ENCODE results near the gene FUBP3.

- TF ChIP-seq POLR2A (IDR thresholded peaks at IDR 0.05) (no peak), CTCF (IDR thresholded peaks at IDR 0.05) (no peak)
These were observed 8.5 kb downstream of the FUBP3 start for GRCh38 chr9:130587921-130588320.
